ENCODE data around the gene SURF1.
A peak's percentile ranks its signal among the peaks of the same experiment; 100 is the strongest.

SURF1 gene

DNA sequence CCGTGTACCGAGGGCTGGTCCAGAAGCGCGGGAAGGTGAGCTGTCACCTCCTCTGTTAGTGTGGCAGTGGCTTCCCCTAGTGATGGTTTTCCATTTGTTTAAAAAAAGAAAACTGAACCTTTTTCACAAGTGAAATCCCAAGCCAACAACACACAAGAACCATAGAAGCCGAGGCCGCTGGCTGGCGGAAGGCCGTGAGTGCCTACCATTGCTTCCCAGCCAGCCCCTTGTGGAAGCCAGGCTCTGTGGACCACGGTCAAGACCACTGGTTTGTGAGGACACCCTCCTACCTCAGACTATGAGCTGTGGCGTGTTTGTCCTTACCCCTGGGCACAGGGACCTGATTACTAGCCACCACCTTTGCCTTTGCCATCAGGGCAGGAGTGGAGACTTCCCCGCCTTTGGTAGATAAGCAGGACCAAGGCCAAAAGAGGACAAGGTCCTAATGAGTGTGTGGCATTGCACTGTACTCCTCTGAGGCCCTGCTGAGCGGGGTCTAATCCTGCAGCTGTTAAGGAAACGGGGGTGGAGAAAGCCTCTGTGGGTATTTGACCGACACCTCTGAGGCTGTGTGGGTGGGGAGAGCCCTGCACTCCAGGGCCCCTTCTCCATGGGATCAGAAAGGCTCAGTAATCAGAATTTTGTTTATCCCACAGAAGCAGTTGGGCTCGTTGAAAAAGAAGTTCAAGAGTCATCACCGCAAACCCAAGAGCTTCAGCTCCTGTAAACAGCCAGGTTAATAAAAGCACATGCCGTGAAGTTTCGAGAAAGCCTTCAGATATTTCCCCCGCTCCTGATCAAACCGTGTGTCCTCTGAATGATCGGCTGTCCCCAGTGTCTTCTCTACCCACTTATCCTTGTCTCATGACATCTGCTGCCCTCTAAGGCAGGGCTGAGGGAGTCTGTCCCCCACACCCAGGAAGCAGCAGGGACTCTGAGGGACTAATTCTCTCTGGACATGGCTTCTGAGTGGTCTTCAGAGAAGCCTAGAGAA lies 4.4 kb upstream of the SURF1 start:
- DNase-seq = no peak

DNA sequence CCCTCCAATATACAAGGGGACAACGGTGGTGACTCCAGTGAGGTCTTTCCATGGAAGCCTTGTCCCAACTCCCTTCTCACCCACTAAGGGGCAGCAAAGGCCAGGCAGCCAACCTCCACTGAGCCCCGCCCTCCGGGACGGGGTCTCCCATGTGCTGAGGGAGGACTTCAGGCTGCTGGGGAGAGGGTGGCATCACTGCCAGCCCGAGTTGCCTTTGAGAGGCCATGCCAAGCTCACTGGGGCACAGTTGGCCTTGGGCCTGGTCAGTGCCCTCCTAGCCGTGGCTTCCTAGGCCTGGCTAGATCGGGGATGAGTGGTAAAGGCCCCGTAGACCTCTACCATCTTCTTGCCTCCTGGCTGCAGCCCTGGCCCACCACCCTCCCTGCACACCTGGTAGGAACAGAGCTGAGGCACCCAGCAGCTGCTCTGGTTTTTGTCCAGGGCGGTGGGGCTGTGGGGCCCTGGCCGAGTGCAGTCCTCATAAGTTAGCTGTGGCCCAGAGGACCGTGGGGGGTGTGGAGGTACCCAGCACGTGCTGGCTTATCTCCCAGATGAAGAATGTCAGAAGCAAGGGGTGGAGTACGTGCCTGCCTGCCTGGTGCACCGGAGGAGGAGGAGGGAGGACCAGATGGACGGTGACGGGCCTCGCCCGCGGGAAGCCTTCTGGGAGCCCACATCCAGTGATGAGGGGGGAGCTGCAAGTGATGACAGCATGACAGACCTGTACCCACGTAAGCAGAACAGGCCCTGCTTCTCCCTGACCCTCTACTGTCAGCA lies 3.3 kb upstream of the SURF1 start:
- no peak for DNase-seq

DNA sequence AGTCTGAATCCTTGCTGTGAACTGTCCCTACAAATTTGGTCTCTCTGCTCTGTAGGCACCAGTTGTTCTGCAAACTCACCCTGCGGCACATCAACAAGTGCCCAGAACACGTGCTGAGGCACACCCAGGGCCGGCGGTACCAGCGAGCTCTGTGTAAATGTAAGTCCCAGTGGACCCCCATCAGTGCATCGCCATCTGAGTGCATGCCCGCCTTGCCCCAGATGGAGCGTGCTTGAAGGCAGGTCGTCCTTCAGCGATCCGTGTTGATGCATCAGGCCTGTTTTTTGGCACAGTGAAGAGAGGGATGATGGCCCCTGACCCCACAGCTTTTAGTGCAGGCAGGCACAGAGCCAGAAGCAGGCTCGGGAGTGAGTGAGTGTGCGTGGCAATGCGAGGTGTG lies 1.4 kb upstream of the SURF1 start:
- DNase-seq = no peak

DNA sequence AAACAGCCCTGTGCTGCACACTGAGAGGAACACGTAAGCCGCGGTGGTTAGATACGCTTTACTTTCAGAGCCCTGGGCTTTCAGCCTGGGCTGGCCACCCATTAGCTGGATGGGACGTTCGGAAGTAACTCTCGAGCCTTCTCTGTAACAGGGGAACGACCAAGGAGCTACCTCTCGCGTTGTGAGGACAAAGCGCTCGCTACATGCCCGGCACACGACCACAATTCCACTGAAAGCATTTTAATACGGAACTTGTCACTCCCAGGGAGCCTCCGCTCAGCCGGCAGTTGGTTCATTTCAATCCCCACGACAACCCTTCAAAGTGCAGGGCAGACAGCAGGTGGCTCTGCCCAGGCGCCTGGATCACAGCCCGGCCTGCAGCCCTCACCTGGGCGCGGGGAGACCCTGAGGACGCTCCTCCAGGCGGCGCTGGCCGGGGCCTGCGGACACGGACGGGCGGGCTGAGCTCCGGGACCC lies 368 bp downstream of the SURF1 start:
- DNase-seq = no peak

DNA sequence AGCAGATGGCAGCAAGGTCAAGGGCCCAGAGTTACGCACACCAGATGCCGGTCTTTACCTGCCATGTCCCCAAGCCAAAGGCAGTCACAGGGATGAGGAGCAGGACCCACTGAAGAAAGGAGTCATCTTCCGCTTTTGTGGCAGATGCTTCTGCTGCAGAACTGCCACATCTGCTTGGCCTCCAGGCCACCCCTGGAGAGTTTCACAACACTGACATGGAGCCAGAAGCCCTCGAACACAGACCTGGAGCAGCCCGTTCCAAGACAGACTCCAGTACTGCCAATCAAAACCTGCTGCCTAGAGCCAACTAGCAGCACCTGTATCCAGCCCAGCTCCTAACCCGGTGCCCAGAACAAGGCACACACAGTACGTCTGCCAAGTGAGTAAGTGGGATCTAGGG lies 1.5 kb downstream of the SURF1 start:
- no peak for DNase-seq

DNA sequence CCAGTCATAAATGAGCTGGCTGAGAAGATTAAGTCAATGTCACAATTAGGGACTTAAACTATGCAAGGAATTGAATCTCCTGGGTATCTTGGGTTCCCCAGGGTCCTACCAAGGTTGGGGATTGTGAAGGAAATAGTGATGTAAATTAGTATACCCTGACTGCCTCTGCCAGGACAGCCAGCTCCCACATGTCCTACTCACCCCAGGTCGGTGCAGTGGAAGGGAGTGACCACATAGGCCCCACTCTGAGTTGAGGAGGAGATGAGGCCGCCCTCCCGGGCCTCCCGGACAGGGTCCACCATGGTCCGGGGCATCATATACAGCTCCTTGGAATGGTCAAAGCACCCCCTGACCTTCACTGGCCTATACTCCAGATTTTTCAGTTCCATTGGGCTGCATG lies 2.7 kb downstream of the SURF1 start:
- DNase-seq = no peak

DNA sequence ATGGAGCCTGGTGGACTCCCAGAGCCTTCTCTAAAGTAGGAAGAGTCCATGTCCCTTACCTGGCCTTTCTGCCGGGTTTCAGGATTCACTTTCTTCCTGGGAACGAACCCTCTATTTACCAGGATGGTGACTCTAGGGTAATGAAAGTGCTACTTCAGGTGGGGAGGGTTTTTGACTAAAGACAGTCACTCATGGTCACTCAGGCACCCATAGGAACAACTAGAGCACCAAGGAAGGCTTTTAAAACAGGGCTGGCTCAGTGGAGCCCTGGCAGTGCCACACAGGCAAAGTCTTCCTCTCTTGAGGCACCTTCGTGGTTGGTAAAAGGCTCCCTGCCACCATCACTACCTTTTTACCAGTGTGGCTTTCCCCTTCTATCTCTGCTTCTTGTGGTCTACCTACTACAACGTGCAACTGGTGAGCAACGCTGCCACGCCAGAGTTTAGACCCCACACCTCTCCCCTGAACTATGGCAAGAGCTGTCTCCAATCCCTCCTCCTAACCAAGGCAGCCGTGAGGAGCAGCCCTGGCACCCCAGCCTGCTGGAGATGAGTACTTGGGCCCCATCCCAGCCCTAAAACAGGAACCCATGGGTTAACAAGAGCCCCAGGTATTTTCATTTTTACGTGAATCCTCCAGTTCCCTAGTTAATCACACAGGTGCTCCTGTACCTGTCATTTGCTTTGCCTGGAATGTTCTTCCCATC lies 3.5 kb downstream of the SURF1 start:
- DNase-seq = no peak

DNA sequence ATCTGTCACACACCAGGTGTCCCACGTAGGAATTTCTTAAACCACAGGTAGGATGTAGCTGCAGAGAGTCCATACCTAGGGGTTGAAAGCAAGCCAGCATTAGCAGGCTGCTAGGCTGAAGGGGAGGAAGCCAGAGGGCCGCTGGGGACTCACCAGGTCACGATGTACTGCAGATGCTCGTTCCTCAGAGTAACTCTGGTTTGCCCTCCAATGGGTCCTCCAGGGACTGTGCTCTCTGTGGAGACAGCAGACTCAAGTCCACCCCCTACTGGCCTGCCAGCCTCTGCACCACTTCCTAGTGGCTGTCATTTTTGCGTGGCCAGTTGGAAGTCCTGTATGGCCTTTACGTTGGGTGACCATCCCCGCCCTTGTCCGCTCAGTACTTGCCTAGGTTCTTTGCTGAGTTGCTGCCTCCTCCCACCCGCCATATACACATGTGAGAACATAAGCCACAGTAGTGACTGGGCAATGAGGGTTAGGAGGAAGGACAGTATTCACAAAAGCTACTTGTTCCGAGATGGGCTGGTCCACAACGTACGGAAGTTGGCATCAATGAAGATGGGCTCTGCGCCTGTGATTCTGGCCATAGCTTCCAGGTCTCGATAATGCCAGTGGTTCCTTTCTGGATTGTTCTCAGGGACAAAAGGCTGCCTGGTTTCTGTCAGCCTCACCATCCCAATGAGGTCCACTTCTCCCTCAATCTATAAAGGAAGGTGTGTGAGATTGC lies 4.2 kb downstream of the SURF1 start:
- peak; percentile 68 for DNase-seq

DNA sequence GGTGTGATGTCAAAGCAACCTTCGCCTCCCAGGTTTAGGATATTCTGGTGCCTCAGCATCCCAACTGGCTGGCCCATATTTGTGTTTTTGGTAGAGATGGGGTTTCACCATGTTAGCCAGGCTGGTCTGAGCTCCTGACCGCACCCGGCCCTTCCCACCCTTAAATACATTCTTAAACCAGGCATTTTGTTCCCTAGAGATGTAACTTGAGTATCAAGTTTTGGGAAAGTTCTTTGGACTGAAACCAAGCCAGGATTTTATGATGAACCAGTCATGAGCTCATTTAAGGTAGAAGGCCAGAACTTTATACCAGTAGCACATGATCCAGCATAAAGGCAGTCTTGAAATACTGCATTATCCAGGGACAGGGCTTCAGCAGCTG lies 4.8 kb downstream of the SURF1 start:
- no peak for DNase-seq

DNA sequence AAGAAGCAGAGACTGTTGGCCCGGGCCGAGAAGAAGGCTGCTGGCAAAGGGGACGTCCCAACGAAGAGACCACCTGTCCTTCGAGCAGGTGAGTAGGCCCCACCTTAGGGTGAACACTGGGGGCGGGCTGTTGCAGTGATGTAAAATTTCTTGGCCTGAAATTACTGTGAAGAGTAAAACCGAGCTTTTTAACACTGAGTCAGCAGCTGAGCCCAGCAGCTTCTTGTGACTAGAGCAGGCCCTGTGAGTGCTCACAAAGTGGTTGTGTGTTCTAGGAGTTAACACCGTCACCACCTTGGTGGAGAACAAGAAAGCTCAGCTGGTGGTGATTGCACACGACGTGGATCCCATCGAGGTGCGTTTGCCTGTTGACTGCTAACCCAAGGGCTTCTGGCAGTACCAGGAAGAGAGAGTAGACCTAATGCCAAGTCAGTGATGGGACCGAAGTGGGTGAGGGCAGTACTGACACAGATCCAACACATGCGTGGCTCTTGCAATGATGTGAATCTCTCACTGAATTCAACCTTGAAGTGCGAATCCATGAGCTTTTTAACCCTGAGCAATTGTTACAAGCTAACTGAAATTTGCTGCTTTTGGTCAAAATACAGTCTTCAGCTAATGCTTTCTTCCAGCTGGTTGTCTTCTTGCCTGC lies 6.2 kb downstream of the SURF1 start:
- DNase-seq = peak; percentile 52

DNA sequence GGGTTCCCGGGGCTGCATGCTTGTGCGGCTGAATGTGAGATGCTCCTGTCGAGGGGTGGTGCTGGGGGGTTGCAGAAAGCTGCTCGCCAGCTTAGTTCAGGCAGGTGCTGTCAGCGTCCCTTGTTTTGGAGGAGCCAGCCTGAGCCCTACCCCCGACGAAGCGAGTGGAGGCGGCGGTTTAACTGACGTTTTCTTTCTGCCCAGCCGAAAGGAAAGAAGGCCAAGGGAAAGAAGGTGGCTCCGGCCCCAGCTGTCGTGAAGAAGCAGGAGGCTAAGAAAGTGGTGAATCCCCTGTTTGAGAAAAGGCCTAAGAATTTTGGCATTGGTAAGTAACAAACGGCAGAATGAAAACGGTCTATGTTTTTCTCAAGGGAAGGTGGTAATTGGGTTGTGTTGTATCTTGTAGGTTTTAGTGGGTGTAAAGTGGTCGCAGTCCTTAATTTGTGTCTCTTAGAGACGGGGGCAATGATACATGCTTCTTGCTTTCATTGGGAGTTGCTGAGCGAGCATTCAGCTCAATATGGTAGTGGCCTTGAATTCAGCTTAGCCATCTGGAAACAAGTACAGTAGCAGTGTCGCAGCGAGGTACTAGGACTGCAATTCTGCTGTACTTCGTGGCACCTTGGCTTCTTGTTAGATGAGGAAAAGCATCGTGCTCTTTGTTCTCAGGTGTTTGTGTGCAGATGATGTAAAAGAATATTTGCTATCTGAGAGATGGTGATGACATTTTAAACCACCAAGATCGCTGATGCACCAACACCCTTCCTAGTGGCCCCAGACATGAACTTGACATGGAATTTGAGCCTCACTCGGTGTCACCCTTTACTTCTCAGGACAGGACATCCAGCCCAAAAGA lies 7.3 kb downstream of the SURF1 start:
- no peak for DNase-seq

DNA sequence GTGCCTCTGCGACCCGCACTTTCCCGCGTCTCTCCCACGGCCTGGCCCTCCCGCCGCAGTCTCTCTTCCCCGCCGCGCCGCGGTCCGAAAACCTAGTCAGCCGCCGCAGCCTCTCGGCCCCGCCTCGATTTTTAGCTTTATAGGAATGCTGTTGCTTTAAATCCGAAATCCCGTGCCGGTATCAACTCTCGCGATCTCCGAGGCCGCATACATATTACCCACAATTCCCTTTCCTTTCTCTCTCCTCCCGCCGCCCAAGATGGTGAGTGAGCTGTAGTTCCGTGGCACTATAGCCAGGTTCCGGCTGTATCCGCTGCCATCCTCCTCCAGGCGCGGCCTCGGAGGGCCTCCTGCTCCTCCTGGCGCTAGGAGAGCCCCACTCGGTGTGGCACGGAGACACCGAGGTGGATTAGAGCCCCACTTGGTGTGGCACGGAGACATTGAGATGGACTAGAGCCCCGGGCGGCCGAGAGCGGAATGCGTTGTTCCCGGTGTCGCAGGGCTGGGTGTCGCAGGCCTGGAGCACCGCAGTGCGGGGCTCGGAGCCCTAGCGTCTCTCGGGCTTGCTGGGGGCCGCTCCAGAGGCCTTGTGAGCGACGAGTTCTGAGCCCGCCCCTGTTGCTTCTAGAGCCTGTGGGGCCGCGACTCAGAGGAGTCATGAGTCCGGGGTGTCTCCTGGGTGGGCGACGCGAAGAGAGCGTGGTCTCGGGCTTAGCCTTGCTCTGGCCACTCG lies 8.1 kb downstream of the SURF1 start, which contains the start of the genes MED22 and RPL7A:
TSS of gene MED22 (minus strand) at position 147 of the 733 bp plus-strand sequence. CDS start 1,469 bp downstream, outside the sequence.
TSS of gene RPL7A (plus strand) at position 234 of the 733 bp plus-strand sequence. CDS start at position 260, 26 bp downstream.
- DNase-seq = peak; percentile 94

DNA sequence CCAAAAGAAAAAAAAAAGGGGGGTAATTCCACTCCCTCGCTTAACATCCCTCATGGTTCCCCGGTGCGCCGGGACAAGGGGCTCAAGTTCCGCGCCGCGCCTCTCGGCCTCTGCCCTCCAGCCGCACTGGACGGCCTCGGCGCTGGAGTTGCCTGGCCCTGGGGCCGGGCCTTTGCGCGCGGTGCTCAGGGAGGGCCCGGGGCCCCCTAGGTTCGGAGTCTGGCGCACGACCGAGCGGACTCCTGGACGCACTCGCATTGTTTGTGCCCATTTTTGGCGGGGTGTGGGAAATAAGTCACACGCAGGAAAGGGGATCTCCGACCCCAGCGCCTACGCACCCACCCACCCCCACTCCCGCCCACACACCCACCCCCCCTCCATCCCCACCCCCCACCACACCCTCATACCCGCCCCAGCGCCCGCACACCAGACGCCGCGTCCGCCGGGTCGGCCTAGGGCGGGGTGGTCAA lies 8.7 kb downstream of the SURF1 start:
- DNase-seq = peak; percentile 57

DNA sequence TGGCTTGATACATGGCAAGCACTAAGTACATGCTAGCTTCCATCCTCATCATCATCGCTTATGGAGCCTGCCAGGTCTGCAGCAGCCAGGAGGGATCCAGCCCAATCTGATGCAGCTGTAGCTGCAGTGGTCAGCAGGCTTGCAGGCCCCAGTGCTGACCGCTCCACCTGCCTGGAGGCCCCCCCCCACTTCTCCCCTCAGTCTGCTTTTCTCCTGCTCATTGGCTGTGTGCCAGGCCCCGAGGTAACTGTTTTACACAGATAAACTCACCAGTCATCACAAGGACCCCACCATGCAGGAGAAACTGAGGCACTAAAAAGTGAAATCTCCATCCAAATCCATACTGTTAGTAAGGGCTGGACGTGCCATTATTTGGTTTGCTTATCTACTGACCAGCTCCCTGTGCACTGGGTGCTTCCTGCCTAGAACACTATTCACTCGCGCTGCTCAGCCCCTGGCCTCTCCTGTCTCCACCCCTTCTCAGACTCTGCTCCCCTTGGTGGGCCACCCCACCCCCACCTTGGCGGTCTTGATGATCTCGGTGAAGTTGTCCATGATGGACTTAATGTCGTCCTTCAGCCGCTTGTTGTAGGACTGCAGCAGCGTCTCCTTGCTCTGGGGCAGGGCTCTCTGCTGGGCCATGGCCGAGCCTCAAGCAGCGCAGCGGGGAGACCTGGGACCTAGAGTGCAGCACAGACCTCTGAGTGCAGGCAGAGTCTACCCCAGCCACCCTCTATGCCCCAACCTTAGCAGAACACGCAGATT lies 10.1 kb downstream of the SURF1 start:
- DNase-seq = no peak

DNA sequence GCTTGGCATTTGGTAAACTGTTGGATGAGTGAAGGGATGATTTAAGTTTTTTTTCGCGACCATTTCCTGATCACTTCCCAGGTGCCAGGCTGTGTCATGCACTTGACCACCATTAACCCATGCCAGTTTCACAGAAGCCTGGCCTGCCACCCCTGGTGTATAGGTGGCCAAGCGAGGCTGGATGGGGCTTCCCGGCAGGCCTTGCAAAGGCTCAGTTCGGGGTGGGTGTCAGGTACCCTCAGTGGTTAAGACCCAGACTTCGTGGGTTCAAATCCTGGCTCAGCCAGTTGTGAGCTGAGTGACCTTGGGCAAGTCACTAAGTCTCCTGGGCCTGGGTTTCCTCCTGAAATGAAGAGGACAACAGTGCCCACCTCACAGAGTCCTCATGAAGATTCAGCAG lies 10.7 kb downstream of the SURF1 start:
- no peak for DNase-seq

DNA sequence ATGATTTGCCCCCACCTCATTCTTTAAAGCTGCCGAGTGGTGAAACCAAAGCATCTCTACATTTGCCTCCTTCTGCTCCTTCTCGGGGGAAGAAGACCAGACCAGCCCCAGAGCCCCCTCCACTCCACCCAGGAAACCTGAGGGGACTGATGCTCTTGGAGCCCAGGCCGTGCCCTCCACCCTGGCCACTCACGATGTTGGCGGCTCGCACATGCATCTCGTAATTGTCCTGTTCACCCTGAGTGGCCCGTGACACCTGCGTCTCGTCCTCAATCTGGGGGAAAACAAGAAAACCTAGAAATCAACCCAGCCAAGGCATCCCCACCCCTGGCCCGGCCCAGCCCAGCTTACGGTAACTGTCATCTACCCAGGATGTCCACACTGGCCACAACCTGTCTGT lies 11.3 kb downstream of the SURF1 start:
- DNase-seq = no peak

DNA sequence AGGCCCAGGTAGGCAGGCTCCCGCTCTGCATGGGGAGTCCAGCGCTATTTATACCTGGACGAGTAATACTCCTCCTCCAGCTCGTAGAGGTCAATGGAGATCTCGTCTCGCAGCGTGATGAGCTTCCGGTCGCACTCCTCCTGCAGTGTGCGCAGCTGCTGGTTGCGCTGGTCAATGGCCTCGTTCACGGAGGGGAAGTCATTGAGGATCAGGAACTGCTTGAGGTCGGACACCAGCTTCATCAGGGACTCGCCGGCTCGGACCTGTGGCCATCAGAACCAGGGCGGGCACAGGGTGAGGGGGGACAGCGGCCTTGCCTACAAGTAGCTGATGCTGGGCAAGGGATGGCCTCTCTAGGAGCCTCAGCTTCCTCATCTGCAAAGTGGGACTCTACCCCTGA lies 12.2 kb downstream of the SURF1 start:
- DNase-seq = no peak

DNA sequence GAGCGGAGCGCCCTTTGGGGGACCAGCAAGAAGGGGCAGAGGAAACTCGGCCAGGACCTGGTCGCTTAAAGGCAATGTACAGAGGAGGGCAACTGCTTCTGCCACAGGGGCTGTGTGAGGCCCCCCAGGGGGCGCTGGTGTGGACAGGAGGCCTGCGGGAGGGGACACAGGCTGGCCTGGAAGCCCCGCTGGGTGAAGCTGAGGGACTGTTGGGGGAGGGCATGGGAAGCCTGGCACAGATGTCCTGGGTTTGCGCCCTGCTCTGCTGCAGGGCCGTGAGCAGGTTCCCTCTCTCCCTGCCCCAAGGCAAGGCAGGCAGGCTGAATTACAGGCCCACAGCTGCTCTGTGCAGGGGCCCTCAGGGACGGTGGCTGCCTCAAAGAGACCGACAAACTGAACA lies 13.7 kb downstream of the SURF1 start:
- DNase-seq = no peak

DNA sequence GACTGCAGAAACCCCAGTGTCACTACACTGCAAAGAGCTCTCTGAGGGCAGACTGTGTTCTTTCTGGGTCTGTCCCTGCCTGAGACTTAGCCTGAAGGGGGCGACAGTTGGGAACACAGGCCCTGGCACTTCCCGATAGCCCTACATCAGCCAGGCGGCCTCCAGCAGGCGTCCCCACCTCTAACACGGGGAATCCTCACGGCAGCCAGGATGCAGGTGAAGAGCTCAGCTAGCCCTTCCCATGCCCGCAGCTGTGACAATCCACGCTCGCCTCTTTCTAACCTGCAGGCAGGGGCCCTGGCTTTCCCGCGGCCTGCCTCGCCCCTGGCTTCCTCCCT lies 14.2 kb downstream of the SURF1 start:
- DNase-seq = no peak

All from stimulated activated CD4-positive, alpha-beta T cell treated with anti-CD3 and anti-CD28 coated beads, Interleukin-15, amount 100 ng/mL, for 24 hours (primary cell).